NCI-H2227 treated with DMSO at 0.1 percent for 48 hours (cell line): ENCODE results near the gene NIPBL.
"Not testable (repeated sequence)": the region's sequence is repeated elsewhere in the genome, so short reads cannot be mapped to it uniquely, and the experiment has no call there.

Source experiments
- DNase-seq: peaks from one replicate; lab custom pipeline; 2025; lab: John Stamatoyannopoulos, UW

Gene NIPBL

DNA sequence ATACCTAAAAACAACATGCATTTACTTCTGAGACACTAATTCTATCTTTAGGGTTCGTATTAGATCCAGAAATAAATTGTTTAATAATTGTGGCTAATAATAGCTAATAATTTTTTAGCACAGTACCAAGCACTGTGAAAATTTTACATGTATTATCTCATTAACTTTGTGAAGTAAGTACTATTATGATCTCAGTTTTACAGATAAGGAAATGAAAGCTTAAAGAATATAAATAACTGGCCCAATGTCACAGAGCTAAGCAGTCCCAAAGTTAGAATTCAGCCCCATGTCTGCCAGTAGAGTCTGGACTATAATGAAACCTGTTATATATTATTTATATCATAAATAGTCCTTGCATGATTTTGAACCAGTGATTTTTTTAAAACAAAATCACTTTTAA is 163.3 kb downstream of the NIPBL start:
- no peak for DNase-seq

DNA sequence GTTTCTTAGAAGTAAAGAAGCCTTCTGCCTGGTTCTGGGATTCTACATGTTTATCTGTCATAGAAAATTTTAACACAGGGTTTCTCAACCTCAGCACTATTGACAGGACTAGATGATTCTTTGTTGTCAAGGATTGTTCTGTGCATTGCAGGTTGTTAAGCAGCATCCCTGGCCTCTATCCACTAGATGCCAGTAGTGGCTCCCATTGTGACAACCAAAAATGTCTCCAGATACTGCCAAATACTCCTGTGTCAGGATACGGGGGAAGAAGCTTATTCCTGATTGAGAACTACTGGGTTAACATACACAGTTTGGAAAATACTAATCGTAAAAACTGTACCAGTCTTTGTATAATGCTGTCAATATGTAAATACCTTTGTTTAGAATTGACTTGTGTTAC is 167.1 kb downstream of the NIPBL start:
- no peak for DNase-seq

DNA sequence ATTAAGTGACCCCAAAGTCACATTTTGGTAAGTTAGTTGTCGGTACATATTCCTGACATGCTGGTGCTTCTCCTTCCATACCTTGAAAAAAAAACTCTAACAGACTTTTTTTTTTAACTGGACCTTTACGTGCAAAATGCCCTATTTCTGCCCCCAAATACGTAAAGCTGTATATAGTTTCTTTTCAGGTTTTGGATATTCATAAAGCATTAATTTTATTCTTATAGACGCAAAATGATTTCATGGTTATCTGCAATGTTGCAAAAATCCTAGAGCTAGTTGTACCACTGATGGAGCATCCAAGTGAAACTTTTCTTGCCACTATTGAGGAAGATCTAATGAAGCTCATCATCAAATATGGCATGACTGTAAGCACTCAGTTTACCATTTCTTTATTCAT is 167.6 kb downstream of the NIPBL start:
- DNase-seq = no peak

DNA sequence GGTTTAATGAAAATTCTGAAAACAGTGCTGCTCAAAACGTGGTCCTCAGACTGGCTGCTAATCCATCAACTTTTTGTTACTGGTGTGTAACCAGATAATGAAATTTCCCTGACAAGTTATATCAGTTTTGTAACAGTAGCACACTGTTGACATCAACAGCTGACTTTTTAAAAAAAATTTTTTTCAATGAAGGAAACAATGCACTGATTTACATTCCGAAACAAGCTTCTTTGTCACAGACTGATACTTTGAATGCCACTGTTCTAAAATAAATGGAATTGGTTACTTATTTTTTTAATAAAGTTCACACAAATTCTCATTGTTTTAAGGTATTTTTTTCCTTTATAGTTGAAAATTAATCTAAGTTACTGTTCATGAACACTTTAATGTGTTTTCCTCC is 169.1 kb downstream of the NIPBL start:
- DNase-seq = no peak

DNA sequence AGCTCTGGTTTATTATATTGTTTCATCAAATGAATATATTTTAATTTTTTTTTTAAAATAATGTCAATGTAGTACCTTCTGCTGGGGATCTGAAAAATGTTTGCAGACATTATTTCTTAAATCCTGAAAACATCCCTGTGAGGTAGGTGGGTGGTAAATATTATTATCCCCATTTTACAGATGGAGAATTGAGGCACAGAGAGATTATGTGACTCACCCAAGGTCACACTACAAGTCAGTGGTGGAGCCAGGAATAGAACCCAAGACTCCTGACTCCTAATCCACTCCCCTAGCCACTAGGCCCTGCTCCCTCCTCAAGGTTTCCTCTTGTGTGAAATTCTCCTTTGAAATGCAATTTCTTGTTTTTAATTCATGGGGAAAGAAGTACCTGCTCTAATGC is 171.4 kb downstream of the NIPBL start:
- no peak for DNase-seq

DNA sequence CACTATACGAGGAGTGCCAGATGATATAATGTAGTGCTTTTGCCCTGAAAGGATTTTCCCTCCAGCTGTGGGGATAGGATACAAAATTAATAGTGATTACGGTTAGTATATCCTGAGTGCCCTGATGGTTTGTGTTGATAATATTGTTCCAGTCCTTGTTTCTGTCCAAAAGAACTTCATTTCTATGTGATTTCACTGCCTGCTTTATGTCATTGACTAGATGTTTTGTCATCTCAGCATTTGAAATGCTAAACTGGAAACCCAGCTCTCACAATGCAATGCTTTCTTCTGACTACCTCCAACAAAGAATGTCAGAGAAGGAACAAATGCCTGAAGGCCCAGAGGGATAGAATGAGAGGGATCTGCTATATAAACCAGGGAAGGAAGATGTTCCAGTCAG is 177.8 kb downstream of the NIPBL start:
- no peak for DNase-seq

DNA sequence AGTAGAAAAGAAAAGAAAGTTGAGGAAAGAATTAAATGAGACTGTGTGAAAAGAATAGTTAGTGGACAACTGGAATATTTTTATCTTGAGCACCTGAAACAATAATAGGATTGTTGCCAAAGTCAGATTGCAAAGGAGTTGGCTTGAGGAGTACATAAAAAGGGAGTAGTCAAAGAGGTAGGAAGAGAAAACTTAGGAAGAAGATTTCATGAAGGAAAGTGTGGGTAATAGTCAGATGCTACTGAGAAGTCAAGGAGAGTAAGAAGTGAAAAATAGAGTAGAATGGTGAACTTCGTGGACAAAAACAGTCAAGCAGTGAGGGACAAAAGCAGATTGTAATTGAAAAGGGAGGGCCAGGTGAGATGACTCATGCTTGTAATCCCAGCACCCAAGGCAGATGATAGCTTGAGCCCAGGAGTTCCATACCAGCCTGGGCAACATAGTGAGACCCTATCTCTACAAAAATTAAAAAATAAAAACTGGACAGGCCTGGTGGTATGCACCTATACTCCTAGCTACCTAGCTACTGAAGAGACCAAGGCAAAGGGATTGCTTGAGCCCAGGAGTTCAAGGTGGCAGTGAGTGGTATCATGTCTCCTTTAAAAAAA is 178.9 kb downstream of the NIPBL start:
- no peak for DNase-seq

DNA sequence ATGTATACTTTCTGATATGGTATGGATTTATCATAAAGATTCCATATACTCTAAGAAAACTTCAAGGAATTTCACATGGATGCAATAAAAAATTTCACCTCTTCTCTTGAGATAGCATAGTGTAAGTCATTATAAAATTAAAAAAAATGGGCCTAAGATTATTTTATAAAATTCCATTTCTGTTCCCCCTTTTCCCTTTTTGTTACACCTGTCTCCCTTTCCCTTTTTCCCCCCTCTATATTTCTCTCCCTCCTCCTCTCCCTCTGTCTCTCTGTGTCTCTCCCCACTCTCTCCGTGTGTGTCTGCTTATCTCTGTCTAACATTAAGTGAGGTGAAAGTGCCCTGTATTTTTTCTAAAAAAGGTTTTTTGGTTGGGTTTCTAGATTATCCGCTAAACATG is 180.2 kb downstream of the NIPBL start:
- no peak for DNase-seq

DNA sequence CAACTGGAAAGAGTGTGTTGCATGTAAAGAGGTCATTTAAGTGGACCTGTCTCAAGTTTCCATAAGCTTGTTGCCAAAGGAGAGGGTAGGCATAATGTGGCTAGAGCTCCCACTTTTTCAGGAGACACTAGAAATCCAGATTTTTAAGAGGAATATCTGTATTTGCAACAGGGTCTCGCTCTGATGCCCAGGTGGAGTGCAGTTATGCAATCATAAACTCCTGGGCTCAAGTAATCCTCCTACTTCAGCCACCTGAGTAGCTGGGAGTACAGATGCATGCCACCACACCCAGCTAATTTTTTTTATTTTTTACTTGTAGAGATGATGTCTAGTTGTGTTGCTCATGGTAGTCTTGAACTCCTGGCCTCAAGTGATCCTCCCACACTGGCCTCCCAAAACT is 183.5 kb downstream of the NIPBL start:
- no peak for DNase-seq

DNA sequence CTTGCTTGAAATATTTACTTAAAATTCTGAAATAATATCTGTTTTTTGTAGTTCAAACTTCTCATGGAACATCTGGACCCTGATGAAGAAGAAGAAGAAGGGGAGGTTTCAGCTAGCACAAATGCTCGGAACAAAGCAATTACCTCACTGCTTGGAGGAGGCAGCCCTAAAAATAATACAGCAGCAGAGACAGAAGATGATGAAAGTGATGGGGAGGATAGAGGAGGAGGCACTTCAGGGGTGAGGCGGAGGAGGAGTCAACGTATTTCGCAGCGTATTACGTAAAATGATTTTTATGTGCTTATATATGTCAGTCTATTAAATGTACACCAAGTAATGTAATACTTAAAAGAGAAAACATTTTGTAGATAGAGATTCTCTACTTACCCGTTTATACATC is 187.2 kb downstream of the NIPBL start:
- no peak for DNase-seq

DNA sequence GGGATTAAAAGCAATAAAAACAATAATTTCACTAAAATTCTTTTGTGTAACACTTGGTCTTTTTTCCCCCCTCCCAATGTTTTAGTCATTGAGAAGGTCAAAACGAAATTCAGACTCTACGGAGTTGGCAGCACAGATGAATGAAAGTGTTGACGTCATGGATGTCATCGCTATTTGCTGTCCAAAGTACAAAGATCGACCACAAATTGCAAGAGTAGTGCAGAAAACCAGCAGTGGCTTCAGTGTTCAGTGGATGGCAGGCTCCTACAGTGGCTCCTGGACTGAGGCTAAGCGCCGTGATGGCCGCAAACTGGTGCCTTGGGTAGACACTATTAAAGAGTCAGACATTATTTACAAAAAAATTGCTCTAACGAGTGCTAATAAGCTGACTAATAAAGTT is 187.9 kb downstream of the NIPBL start:
- DNase-seq = no peak

DNA sequence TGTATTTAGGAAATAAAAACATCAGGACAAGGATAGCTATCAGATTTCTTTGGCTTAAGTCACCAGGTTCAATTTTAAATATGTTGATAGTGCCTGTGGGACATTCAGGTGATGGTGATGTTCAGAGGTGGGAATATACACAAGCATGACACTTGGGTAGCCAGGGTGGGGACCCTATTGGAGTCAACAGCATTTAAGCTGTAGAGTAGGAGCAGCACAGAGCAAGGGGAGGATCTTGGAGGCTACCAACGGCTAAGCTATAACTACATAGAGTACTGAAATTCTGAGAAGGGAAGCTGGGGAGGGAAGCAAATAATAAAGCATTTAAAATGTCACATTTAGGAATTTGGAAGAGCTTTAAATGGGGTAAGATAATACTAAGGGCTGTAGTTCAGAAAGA is 194.9 kb downstream of the NIPBL start:
- DNase-seq = no peak

DNA sequence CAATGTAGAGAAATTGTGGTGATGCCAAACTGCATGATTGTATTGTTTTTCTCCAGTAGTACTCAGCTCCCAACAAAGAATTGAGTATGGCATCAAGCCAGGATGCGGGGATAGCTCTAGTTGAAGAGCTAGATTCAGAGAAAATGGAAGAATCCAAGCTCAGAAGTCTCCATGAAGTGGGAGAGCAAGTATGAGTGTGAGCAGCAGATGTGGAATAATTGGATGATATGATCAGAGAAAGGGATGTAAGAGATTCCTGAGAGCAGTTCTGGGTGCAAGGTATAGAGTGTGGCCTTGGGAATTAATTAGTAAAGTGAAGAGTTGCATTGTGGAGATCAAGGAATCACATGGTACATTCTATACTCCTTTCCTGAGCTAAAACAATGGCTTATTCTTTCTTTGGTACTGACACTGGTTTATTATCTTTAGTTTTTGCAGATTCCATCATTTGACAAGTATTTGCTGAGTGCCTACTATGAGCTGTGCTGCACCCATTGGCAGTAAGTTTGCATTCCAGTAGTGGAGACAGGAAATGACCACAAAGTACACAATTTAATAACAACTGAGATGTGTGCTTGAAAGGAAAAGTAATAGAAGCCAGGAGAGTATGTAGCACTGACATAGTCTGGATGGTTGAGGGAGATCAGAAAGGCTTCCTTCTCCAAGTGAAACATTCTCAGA is 195.5 kb downstream of the NIPBL start:
- DNase-seq = no peak

DNA sequence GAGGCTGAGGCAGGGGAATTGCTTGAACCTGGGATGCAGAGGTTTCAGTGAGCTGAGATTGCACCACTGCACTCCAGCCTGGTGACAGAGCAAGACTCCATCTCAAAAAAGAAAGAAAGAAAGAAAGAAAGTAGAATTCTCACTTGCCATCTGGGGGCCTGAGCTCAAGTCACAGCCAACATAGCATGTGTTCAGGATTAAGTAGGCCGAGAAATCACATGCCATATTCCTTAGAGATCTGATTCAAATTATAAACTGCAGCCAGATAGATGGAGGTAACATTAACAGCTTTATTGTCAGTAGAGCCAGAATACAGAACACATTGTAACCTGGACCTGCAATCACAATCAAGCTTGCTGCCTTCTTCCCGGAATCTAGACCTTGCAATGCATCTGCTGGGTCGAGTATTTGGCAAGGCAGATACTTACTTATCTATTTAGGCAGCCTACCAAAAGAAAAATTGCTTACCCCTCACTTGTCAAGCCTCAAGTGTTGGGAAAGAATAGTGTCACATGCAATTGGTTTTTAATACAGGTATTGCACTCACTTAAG is 198.9 kb downstream of the NIPBL start:
- DNase-seq = no peak

DNA sequence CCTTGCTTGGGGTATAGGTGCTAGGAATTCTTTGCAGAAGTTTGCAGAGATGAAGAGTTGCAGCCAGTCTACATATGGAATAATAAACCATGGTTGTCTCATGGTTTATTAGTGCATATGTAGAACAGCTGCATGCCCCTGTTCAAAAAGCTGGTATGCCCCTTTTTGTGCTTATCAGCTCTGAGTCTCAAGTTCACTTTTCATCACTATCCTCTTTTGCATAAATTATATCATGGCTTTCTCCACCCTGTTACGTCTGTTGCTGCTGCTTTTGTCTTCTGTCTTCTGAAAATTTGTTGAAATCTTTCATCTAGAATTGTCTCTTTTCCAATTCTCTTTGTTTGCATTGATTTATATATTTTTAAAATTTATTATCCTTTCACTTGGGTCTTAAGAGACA is 200.6 kb downstream of the NIPBL start:
- no peak for DNase-seq

DNA sequence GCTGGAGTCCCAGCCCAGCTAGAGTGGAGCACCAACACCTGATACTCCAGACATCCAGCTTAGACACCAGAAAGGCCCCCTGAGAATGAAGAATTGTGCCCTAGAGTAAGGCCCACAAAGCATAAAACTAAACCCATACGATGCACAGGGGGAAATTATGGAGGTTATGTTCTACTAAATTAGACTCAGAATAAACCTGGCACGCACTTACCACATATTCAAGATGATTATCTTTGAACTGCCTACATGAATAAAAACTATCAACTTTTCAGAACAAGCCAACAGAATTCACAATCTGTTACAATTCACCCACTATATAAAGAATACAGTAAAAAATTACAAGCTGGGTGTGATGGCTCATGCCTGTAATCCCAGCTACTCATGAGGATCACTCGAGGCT is 204.1 kb downstream of the NIPBL start:
- DNase-seq = no peak

DNA sequence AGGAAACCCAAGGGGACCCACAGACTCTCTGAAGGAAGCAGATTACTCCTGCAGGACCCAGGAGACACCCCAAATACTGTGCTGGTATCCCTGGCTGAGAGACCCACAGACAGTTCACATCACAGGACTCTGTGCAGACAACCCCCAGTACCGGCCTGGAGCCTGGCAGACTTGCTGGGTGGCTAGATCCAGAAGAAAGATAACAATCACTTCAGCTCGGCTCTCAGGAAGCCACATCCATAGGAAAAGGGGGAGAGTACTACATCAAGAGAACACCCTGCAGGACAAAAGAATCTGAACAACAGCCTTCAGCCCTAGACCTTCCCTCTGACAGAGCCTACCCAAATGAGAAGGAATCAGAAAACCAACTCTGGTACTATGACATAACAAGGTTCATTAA is 206.4 kb downstream of the NIPBL start:
- DNase-seq = not testable (repeated sequence)

DNA sequence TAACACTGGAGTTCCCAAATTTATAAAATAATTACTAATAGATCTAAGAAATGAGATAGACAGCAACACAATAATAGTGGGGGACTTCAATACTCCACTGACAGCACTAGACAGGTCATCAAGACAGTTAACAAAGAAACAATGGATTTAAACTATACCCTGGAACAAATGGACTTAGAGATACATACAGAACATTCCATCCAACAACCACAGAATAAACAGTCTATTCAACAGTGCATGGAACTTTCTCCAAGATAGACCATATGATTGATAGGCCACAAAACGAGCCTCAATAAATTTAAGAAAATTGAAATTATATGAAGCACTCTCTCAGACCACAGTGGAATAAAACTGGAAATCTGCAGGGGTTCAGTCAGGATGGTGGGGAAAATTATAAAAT is 209.5 kb downstream of the NIPBL start:
- DNase-seq = not testable (repeated sequence)

DNA sequence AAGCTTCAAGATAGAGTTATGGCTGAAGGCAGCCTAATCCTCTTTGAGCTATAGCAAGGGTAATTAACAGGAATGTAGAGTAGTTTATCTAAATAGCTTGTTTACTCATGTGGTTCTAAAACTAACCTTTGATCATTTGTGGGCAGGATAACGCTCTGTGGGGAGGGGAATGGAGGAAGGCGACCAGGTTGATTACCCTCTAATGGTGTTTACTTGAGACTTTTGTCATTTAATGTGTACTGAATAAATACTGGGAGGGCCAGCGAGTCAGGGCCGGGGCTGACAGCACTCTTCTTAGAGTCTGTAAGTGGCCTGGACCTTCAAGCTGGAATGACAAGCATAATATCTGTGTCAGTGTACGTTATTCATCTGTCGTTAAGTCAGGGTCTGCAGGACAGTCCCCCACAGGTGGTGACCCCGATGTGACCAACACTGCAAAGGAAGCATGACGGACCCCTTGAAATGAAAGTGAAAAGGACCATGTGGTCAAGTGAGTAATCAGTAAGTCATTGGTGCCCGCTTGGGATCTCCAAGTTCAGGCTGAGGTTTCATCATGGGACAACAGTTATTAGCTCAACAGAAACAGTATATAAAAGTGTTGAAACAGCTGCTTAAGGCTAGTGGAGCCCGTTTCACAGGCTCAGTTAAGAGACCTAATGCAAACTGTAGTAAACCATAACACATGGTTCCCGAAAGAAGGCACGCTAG is 210.1 kb downstream of the NIPBL start:
- no peak for DNase-seq

DNA sequence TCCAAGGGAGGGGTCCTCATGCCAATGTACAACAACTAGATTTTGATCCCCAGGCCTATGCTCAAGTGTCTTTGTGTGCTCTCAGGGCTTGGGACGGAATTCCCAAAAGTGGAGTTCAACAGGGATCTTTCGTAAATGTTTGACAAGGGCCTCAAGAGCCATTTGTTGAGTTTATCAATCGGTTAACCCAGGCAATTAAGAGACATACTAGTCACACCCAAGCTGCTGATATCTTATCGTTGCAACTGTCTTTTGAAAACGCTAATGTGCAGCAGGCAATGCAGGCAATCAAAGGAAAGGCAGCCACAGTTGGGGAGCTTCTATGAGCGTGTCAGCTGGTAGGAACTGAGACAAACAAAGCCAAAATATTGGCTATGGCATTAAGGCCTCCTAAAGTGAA is 211.4 kb downstream of the NIPBL start:
- DNase-seq = no peak

DNA sequence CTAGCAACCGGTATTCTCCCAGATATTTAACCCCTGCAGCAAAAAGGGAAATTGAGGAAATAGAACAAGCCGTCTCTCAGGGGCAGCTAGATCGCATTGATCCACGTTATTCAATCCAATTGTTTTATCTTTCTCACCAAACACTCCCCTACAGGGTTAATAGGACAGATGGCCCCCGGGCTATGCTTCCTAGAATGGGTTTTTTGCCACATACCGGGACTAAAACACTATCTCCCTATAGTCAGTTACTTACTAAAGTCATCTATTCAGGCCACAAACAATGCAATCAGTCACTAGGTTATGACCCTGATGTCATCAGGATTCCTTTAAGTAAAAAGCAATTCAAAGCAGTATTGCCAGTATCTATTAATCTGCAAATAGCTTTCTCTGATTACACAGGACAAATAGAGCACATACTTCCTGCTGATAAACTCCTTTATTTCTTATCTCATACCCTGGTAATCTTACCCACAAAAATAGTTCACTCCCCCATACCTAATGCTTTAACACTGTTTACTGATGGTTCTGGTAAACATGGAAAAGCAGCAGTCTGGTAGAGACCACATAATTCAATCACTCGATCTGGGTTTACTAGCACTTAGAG is 213.7 kb downstream of the NIPBL start:
- no peak for DNase-seq

DNA sequence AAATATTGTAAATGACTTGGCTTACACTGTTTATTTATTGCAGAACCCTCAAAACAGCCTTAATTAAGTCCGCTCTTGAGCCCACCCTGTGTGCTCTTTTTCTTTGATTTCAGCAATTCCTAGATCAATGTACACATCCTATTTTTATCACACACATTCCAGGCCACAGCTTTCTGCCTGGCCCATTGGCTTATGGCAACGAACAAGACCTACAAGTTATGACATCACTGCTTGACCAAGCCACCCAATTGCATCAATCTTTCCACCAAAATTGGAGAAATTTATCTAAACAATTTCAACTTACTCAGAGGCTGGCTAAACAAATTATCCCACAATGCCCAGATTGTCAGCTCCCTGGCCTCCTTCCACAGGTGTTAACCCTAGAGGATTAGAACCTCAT is 214.2 kb downstream of the NIPBL start:
- no peak for DNase-seq

DNA sequence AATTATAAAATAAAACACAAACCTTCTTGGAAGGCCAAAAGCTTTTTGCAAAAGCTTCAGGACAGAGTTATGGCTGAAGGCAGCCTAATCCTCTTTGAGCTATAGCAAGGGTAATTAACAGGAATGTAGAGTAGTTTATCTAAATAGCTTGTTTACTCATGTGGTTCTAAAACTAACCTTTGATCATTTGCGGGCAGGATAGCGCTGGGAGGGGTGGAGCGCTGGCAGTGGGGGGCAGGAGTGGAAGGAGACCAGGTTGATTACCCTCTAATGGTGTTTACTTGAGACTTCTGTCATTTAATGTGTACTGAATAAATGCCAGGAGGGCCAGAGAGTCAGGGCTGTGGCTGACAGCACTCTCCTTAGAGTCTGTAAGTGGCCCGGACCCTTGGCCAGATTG is 217.2 kb downstream of the NIPBL start:
- not testable (repeated sequence) for DNase-seq
